H9 (cell line): ENCODE measurements around the gene TDO2. TPM values are rescaled to one million over a fixed set of nuclear protein-coding genes. Genes with fewer than 3 reads are reported as not detected.

ENCODE experiments used
- DNase-seq: peaks from one replicate; pipeline ENCODE4 v3.0.0-alpha.2; 2017
- H2AFZ ChIP-seq: one replicate; pipeline ENCODE4 v1.6.1; 2013; ENCODE audit warnings: mild to moderate bottlenecking, low read length, control low read depth, moderate library complexity
- H2AK5ac ChIP-seq: 2 replicates; pipeline ENCODE4 v1.6.1; 2013; ENCODE audit warnings: low read length, control low read depth, mixed read lengths; ENCODE audit not compliant: insufficient read length
- H2BK120ac ChIP-seq: one replicate; pipeline ENCODE4 v1.6.1; 2013; ENCODE audit warnings: low read depth, mild to moderate bottlenecking, low read length, control low read depth, inconsistent platforms; ENCODE audit not compliant: poor library complexity, severe bottlenecking
- H2BK12ac ChIP-seq: 2 replicates; pipeline ENCODE4 v1.6.1; 2013; ENCODE audit warnings: low read length, control low read depth, mixed read lengths, low read depth; ENCODE audit not compliant: insufficient read length
- H2BK15ac ChIP-seq: 2 replicates; pipeline ENCODE4 v1.6.1; 2013; ENCODE audit warnings: low read depth, low read length, control low read depth
- H2BK20ac ChIP-seq: one replicate; pipeline ENCODE4 v1.6.1; 2013; ENCODE audit warnings: low read depth, mild to moderate bottlenecking, low read length, control low read depth, inconsistent platforms; ENCODE audit not compliant: poor library complexity, severe bottlenecking
- H2BK5ac ChIP-seq: 2 replicates; pipeline ENCODE4 v1.6.1; 2013; ENCODE audit warnings: low read length, control low read depth, mixed read lengths; ENCODE audit not compliant: insufficient read length
- H3K14ac ChIP-seq: 2 replicates; pipeline ENCODE4 v1.6.1; 2013; ENCODE audit warnings: low read length, control low read depth; ENCODE audit not compliant: insufficient read depth
- H3K18ac ChIP-seq: 2 replicates; pipeline ENCODE4 v1.6.1; 2013; ENCODE audit warnings: low read depth, mild to moderate bottlenecking, mixed read lengths, low read length, control low read depth; ENCODE audit not compliant: insufficient read length
- H3K23ac ChIP-seq: 2 replicates; pipeline ENCODE4 v1.6.1; 2013; ENCODE audit warnings: low read length, control low read depth, mixed read lengths, low read depth; ENCODE audit not compliant: insufficient read length
- H3K23me2 ChIP-seq: 2 replicates; pipeline ENCODE4 v1.6.1; 2013; ENCODE audit warnings: low read depth, mild to moderate bottlenecking, mixed read lengths, low read length, control low read depth; ENCODE audit not compliant: insufficient read length, poor library complexity, severe bottlenecking
- H3K27ac ChIP-seq: 2 replicates; pipeline ENCODE4 v1.5.1; 2013; ENCODE audit warnings: low read length, control low read depth, mixed read lengths, low read depth; ENCODE audit not compliant: insufficient read length
- H3K27me3 ChIP-seq: 2 replicates; pipeline ENCODE4 v1.6.1; 2013; ENCODE audit warnings: low read length, control low read depth, inconsistent platforms; ENCODE audit not compliant: insufficient read depth
- H3K4ac ChIP-seq: 2 replicates; pipeline ENCODE4 v1.6.1; 2013; ENCODE audit warnings: low read depth, mild to moderate bottlenecking, control low read depth, inconsistent platforms, low read length, moderate library complexity
- H3K4me1 ChIP-seq: 2 replicates; pipeline ENCODE4 v1.6.1; 2013; ENCODE audit warnings: low read length, control low read depth, inconsistent platforms; ENCODE audit not compliant: insufficient read depth
- H3K4me2 ChIP-seq: 2 replicates; pipeline ENCODE4 v1.6.1; 2013; ENCODE audit warnings: low read length, control low read depth, mixed read lengths; ENCODE audit not compliant: insufficient read length, insufficient read depth
- H3K56ac ChIP-seq: 2 replicates; pipeline ENCODE4 v1.6.1; 2013; ENCODE audit warnings: low read depth, mild to moderate bottlenecking, mixed read lengths, low read length, control low read depth; ENCODE audit not compliant: insufficient read length
- H3K79me1 ChIP-seq: 2 replicates; pipeline ENCODE4 v1.6.1; 2013; ENCODE audit warnings: low read depth, mild to moderate bottlenecking, moderate library complexity, low read length, control low read depth, inconsistent platforms; ENCODE audit not compliant: insufficient read depth, poor library complexity, severe bottlenecking
- H3K79me2 ChIP-seq: 2 replicates; pipeline ENCODE4 v1.6.1; 2013; ENCODE audit warnings: low read length, control low read depth, inconsistent platforms; ENCODE audit not compliant: insufficient read depth
- H3K9ac ChIP-seq: 2 replicates; pipeline ENCODE4 v1.6.1; 2013; ENCODE audit warnings: low read length, control low read depth, mixed read lengths; ENCODE audit not compliant: insufficient read length; ENCODE audit errors: extremely low read depth
- H3K9me3 ChIP-seq: one replicate; pipeline ENCODE4 v1.6.1; 2013; ENCODE audit warnings: low read depth, low read length, inconsistent platforms; ENCODE audit not compliant: control insufficient read depth
- H3T11ph ChIP-seq: one replicate; pipeline ENCODE4 v1.6.1; 2013; ENCODE audit warnings: mild to moderate bottlenecking, low read length, control low read depth, inconsistent platforms
- H4K20me1 ChIP-seq: one replicate; pipeline ENCODE4 v1.6.1; 2013; ENCODE audit not compliant: control insufficient read depth, insufficient read length, insufficient read depth
- H4K5ac ChIP-seq: 2 replicates; pipeline ENCODE4 v1.6.1; 2013; ENCODE audit warnings: low read depth, mild to moderate bottlenecking, mixed read lengths, low read length, control low read depth; ENCODE audit not compliant: insufficient read length
- H4K8ac ChIP-seq: replicated peaks from 2 replicates; pipeline ENCODE4 v1.6.1; 2013; ENCODE audit warnings: low read length, control low read depth, mixed read lengths, low read depth; ENCODE audit not compliant: insufficient read length
- H4K91ac ChIP-seq: 2 replicates; pipeline ENCODE4 v1.6.1; 2013; ENCODE audit warnings: low read depth, mild to moderate bottlenecking, moderate library complexity, mixed read lengths, low read length, control low read depth; ENCODE audit not compliant: insufficient read length
- H3K27ac Mint-ChIP-seq, 3 experiments: 2 replicates in 2 of 3; 3 replicates in 1 of 3; pipeline ENCODE4 v1.8.0; 2020 to 2021; ENCODE audit warnings: mixed read lengths in 3 of 3, mild to moderate bottlenecking in 1 of 3, moderate library complexity in 1 of 3
- H3K27me3 Mint-ChIP-seq: 2 replicates; pipeline ENCODE4 v1.8.0; 2021; ENCODE audit warnings: low read depth, mild to moderate bottlenecking, moderate library complexity, mixed read lengths
- H3K36me3 Mint-ChIP-seq, 3 experiments: 2 replicates in 2 of 3; 3 replicates in 1 of 3; pipeline ENCODE4 v1.8.0; 2020 to 2021; ENCODE audit warnings: low read depth in 3 of 3, mixed read lengths in 3 of 3; ENCODE audit not compliant: insufficient read depth in 1 of 3
- H3K4me1 Mint-ChIP-seq, 2 experiments: 2 replicates each; pipeline ENCODE4 v1.8.0; 2020; ENCODE audit warnings: mixed read lengths in 2 of 2
- H3K4me3 Mint-ChIP-seq, 2 experiments: 2 replicates in 1 of 2; 3 replicates in 1 of 2; pipeline ENCODE4 v1.8.0; 2020 to 2021; ENCODE audit warnings: mild to moderate bottlenecking in 2 of 2, mixed read lengths in 2 of 2, moderate library complexity in 1 of 2
- H3K9me3 Mint-ChIP-seq, 2 experiments: 2 replicates in 1 of 2; 3 replicates in 1 of 2; pipeline ENCODE4 v1.8.0; 2020; ENCODE audit warnings: mild to moderate bottlenecking in 2 of 2, mixed read lengths in 2 of 2, moderate library complexity in 1 of 2
- WGBS: extraction: QIAGEN DNeasy Blood & Tissue Kit; methylation state at CpG from one replicate; pipeline ENCODE4 v1.1.7; 2013; ENCODE audit warnings: missing lambda C conversion rate, low lambda C conversion rate, mixed read lengths; ENCODE audit not compliant: insufficient read length; ENCODE audit errors: extremely low coverage; 5-methylcytosine and 5-hydroxymethylcytosine counted together
- total RNA-seq: library from RNA; stranded (reverse); gene quantifications from 2 replicates; pipeline ENCODE4 v1.2.1, GENCODE V29; 2021
- TF ChIP-seq, protein P1 (sequence below): fragments of 200-600 bp; sonication (generic); conservative IDR thresholded peaks from 3 replicates; pipeline ENCODE4 v1.8.0; 2021; ENCODE audit warnings: antibody characterized with exemption, mild to moderate bottlenecking

TDO2 gene
- total RNA-seq, 1 experiment from 2014 or later, result not detected

DNA sequence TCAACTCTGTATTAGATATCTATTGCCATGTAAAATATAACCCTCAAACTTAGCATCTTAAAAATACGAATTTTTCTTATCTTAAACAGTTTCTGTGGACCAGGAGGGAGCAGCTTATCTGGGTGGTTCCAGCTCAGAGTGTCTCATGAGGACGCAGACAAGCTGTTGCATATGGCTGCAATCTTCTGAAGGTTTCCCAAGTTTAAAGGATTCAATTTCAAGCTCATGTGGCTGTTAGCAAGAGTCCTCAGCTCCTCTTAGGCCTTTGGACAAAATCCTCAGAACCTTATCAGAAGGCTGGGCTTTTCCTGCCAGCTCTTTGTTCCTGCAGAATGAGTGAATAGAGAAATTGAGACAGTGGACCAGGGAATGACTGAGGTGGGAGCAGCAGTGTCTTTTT, 53.0 kb downstream of the TDO2 start:
- H4K20me1 ChIP-seq, result no peaks in the 10 kb centered on the region
- H2AFZ ChIP-seq, result no peak overlapping the region
- H4K5ac ChIP-seq, result no peak overlapping the region
- no peak overlapping the region for H2BK12ac ChIP-seq
- Mint-ChIP-seq H3K4me1 (peaks cover 0 to 6% of the 10 kb centered on the region in 2 experiments; a peak in 2 of 4 replicates), H3K9me3 (no peaks in the 10 kb centered on the region), H3K4me3 (no peak overlapping the region), H3K27me3 (no peaks in the 10 kb centered on the region; the same call in 1 of the 2 replicates), H3K36me3 (no peaks in the 10 kb centered on the region), H3K27ac (no peak overlapping the region)
- no peaks in the 10 kb centered on the region; the same call in 1 of the 2 replicates for H3K4me1 ChIP-seq
- H2BK5ac ChIP-seq, result no peak overlapping the region
- no peaks in the 10 kb centered on the region for H3K79me2 ChIP-seq
- H3K56ac ChIP-seq, result no peak overlapping the region
- H3K23me2 ChIP-seq, result no peaks in the 10 kb centered on the region
- no peak overlapping the region for H2BK20ac ChIP-seq
- no peak overlapping the region for H3T11ph ChIP-seq
- H3K23ac ChIP-seq, result no peak overlapping the region
- no peak overlapping the region for H2AK5ac ChIP-seq
- no peak overlapping the region for H3K27ac ChIP-seq
- no CpG with 5 or more reads among the region's 2 CpGs for WGBS
- H4K91ac ChIP-seq, result no peak overlapping the region
- no peak overlapping the region for H3K18ac ChIP-seq
- H2BK15ac ChIP-seq, result no peak overlapping the region
- no peaks in the 10 kb centered on the region for H3K27me3 ChIP-seq
- no peak for DNase-seq
- no peak overlapping the region for H3K14ac ChIP-seq
- no peak overlapping the region for H4K8ac ChIP-seq
- H3K9ac ChIP-seq, result no peak overlapping the region
- no peak overlapping the region for H3K4ac ChIP-seq
- H3K4me2 ChIP-seq, result no peak overlapping the region
- no peaks in the 10 kb centered on the region for H3K9me3 ChIP-seq
- no peaks in the 10 kb centered on the region for H3K79me1 ChIP-seq
- no peak overlapping the region for H2BK120ac ChIP-seq
- TF ChIP-seq, protein P1, sequence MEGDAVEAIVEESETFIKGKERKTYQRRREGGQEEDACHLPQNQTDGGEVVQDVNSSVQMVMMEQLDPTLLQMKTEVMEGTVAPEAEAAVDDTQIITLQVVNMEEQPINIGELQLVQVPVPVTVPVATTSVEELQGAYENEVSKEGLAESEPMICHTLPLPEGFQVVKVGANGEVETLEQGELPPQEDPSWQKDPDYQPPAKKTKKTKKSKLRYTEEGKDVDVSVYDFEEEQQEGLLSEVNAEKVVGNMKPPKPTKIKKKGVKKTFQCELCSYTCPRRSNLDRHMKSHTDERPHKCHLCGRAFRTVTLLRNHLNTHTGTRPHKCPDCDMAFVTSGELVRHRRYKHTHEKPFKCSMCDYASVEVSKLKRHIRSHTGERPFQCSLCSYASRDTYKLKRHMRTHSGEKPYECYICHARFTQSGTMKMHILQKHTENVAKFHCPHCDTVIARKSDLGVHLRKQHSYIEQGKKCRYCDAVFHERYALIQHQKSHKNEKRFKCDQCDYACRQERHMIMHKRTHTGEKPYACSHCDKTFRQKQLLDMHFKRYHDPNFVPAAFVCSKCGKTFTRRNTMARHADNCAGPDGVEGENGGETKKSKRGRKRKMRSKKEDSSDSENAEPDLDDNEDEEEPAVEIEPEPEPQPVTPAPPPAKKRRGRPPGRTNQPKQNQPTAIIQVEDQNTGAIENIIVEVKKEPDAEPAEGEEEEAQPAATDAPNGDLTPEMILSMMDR, result no peak
